GM21717 (cell line): ENCODE measurements around the gene SPDEF.

Experiments
- ATAC-seq: cut with Tn5 transposase; IDR thresholded peaks from one replicate; pipeline ENCODE4 v1.9.1; 2021; ENCODE audit warnings: mild to moderate bottlenecking, moderate library complexity; ENCODE audit not compliant: unreplicated experiment

SPDEF gene

GRCh38 chr6:34516391-34517324 is 39.5 kb downstream of the SPDEF start:
- ATAC-seq, result no peak

GRCh38 chr6:34515473-34516387 is 40.4 kb downstream of the SPDEF start:
- no peak for ATAC-seq

DNA sequence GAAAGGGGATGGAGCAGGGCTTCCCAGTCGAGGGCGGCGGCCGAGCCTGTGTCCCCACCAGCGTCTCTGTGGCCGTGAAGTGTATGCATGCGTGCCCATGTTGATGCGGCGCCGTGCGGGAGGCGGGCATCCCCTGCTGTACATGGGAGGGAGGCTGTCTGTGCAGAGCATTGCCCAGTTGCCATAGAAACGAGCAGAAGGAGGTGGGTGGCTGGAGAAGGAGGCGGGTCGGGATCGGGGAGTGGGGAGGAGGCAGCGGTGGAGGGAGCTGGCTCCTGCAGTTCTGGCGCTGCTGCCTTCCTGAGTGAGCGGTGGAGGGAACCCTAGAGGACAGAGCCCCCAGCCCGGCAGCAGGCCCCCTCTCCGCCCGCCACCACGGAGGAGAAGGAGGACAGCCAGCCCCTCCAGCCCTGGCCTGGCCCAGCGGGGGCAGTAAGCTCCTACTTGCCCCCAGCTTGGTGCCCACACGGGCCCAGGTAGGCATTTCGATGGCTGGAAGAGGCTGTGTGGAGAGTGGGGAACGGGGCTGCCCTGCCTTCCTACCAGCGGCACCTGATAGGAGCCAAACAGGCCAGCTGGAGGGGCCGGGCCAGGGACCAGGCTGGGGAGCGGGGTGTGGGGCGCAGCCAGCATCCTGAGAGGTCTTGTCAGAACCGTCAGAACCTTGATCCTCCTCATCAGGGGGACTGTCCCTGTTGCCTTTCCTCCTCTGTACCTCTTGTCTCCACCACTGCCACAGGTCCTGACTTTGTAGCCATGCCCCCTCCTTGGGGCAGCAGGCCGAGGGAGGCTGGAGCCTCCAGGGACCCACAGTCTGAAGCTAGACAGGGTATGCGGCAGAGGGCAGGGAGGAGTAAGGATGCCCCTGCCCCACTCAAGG is 41.3 kb downstream of the SPDEF start:
- no peak for ATAC-seq

DNA sequence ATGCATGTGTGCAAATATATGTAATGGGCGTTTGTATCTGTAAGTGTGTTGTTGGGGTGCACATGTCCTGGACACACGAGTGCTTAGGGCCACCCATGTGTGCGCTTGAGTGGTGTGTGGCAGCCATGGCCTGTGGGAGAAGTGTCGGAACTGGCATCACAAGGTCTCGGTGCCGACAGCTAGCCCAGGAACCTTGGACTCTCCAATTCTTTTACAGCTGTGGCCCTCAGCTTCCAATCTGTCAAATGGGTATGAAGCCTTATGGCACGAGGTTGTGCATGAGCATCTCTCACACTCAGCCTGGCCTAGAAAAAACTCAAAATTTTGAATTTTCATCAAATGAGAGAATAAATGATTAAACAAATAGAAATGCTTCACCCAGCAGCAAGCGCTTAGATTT is 42.0 kb downstream of the SPDEF start:
- no peak for ATAC-seq

GRCh38 chr6:34513646-34514045 is 42.5 kb downstream of the SPDEF start:
- ATAC-seq, result no peak

GRCh38 chr6:34512738-34513115 is 43.4 kb downstream of the SPDEF start:
- no peak for ATAC-seq

DNA sequence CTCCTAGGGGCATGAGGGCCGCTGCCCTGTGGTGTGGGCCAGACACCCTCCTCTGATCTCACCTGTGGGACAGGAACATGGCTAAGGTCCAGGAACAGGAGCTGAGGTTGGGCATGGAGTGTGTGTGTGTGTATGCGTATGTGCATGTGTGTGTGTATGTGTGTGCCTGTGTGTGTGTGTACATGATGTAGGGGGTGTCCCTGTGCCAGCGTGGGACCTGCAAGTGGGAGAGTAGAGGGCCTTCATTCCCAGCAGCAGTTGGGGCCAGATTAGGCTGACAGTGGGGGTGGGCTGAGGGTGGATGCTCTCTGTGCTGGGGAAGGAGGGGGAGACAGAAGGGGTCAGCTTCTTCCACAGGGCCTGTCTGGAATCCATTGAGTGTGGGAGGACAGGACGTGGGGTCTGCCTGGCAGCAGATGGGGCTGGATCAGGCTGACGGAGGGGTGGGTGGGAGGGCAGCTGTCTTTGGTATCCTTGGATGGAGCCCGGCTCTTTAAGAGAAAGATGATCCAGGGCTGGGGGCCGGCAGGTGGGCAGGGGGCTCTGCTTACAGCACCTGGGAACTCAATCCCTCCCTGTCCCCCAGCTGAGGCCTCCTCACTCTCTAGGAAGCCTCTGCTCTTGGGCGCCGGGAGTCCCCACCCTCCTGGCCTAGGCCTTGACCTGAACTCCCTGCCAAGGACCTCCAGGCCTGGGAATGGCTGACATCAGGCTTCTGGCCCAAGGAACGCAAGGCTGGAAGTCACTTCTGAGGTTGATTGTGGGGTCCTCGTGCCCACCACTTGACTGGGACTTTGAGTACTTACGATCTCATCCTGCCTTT is 44.0 kb downstream of the SPDEF start:
- ATAC-seq, result no peak

DNA sequence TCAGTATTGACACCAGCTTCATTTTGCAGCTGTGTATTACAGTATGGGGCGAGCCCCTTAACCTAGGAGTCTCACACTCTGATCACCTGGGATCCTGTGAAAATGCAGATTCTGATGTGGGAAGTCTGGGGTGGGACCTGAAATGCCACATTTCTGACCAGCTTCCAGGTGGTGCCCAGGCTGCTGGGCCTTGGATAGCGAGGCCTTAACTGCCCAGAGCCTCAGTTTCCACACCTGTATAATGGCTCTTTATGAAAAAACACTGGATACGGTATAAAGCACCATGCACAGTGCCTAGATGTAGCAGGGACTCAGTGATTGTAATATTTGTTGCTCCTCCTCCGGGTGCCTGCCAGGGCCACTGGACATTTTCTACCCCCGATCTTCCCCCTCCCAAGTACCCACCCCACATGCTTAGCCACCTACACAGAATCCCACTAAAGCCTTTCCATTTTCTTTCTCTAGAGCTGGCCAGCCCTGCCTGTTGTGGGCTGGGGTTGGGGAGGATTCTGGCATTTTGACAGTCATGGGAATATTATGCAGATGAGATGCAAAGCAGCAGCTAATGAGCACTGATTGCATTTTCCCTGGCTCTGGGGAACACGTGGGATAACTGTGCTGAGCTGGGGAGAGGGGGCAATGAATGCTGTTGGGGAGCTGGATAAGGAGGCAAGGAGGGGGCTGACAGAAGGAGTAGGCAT is 44.8 kb downstream of the SPDEF start:
- no peak for ATAC-seq

GRCh38 chr6:34510299-34510698 is 45.8 kb downstream of the SPDEF start:
- ATAC-seq, result no peak

DNA sequence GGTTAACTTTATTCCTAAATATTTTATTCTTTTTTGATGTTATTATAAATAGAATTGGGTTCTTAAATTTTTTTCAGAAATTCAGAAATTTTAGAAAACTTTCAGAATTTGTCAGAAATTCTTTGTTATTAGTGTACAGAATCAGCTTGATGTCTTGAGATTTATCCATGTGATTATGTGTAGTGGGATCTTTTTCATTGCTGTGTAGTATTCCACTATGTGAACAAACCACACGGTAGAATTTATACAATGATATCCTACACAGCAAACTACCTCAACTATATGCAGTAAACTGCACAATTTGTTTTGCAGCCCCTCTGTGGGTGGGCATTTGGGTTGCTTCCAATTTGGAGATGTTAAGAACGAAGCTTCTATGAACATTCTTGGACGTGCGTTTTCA is 46.3 kb downstream of the SPDEF start:
- no peak for ATAC-seq

GRCh38 chr6:34508425-34508824 is 47.7 kb downstream of the SPDEF start:
- ATAC-seq, result no peak

- no peak for ATAC-seq
These were observed 49.4 kb downstream of the SPDEF start for GRCh38 chr6:34506718-34507117.

- ATAC-seq, result no peak
These were observed 58.7 kb downstream of the SPDEF start for GRCh38 chr6:34497411-34497810.

DNA sequence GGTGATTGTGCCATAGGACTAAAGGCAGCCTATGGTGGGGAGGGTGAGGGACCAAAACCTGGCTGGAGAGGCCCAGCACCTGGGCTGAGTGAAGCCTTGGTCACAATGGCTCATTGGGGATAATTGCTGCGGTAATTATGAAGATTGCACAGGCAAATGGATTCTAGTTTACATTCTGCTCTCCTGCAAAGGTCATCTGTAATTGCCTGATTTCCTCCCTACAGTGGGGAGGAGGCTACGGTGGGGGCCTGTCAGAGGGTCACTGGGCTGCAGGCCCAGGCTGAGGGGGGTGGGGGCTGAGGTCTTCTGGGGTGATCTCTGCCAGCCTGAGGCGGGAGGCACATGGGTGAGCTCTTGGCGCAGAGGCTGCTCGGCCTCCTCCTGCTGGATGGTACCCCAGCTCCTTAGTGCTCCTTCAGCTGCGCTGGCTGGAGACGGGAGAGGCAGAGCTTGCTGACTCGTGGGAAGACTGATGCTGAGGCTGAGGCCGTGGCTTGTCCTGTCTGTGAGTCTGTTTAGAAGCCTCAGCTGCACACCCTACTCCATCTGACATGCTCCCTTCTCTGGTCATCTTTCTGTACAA is 59.9 kb downstream of the SPDEF start:
- no peak for ATAC-seq

DNA sequence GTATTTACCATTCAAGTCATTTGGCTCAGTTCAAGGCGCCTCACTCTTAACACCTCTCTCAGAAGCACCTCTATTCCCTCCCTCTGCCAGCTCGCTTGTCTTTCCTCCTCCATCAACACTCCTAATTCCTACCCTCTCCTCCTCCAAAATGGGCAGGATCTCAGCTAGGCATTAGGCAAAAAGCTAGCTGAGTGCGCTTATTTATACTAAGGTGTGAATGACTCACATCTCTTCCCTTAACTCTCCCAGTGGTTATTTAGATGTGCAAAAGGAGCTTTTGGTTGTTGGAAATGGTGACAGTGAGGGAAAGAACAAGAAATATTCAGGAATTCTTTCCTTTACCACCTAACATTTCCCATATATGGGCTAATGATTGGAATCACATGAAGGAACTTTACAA is 61.2 kb downstream of the SPDEF start:
- ATAC-seq, result no peak

- ATAC-seq, result no peak
These were observed 62.8 kb downstream of the SPDEF start for GRCh38 chr6:34493344-34493743.

GRCh38 chr6:34491091-34491430 is 65.1 kb downstream of the SPDEF start:
- ATAC-seq, result no peak

GRCh38 chr6:34490390-34491090 is 65.6 kb downstream of the SPDEF start:
- ATAC-seq, result no peak
